ENCODE results near the gene NCCRP1. TPM values are rescaled to one million over a fixed set of nuclear protein-coding genes. Genes with fewer than 3 reads are reported as not detected.

Gene NCCRP1
- total RNA-seq, 1 experiment from 2014 or later = 0.46 TPM

DNA sequence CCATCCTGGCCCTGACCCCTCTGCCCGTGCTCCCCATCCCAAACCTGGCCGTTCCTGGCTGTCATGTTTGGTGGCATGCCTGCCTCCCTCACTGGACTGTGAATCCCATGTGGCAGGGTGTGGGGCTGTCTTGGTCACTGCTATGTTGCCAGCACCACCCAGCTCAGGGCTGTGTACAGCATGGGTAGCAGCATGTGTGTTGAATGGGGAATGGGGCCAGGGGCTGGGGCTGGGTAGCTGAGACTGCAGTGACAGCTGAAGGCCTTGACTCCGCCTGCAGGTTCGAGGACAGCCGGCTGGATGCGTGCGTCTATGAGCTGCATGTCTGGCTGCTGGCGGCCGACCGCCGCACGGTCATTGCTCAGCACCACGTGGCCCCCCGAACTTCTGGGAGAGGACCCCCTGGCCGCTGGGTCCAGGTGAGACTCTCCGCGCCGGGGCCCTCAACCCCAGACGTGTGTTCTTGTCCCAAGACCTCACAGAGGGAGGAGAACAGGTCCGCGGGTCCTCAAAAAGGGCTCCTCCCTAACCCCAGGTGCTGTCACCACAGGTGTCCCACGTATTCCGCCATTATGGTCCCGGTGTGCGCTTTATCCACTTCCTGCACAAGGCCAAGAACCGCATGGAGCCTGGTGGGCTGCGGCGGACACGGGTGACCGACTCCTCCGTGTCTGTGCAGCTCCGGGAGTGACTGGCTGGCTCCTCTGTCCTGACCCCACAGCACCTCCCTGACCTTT, 3.5 kb downstream of the NCCRP1 start:
- H3K4me3 ChIP-seq (ENCODE audit: low read depth in 2 of 2, low read length in 2 of 2) = no peak overlapping the region
- TF ChIP-seq SIN3A (IDR thresholded peaks at IDR 0.05; ENCODE audit: borderline replicate concordance, insufficient read depth, low read depth, low read length) (no peak), POLR2AphosphoS5 (IDR thresholded peaks at IDR 0.05; ENCODE audit: low read depth, low read length) (no peak), TCF7L2 (IDR thresholded peaks at IDR 0.05; ENCODE audit: low read depth, low read length) (no peak)
- TF ChIP-seq, protein P1, sequence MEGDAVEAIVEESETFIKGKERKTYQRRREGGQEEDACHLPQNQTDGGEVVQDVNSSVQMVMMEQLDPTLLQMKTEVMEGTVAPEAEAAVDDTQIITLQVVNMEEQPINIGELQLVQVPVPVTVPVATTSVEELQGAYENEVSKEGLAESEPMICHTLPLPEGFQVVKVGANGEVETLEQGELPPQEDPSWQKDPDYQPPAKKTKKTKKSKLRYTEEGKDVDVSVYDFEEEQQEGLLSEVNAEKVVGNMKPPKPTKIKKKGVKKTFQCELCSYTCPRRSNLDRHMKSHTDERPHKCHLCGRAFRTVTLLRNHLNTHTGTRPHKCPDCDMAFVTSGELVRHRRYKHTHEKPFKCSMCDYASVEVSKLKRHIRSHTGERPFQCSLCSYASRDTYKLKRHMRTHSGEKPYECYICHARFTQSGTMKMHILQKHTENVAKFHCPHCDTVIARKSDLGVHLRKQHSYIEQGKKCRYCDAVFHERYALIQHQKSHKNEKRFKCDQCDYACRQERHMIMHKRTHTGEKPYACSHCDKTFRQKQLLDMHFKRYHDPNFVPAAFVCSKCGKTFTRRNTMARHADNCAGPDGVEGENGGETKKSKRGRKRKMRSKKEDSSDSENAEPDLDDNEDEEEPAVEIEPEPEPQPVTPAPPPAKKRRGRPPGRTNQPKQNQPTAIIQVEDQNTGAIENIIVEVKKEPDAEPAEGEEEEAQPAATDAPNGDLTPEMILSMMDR (IDR thresholded peaks at IDR 0.05) = no peak
- TF ChIP-seq, protein P2, sequence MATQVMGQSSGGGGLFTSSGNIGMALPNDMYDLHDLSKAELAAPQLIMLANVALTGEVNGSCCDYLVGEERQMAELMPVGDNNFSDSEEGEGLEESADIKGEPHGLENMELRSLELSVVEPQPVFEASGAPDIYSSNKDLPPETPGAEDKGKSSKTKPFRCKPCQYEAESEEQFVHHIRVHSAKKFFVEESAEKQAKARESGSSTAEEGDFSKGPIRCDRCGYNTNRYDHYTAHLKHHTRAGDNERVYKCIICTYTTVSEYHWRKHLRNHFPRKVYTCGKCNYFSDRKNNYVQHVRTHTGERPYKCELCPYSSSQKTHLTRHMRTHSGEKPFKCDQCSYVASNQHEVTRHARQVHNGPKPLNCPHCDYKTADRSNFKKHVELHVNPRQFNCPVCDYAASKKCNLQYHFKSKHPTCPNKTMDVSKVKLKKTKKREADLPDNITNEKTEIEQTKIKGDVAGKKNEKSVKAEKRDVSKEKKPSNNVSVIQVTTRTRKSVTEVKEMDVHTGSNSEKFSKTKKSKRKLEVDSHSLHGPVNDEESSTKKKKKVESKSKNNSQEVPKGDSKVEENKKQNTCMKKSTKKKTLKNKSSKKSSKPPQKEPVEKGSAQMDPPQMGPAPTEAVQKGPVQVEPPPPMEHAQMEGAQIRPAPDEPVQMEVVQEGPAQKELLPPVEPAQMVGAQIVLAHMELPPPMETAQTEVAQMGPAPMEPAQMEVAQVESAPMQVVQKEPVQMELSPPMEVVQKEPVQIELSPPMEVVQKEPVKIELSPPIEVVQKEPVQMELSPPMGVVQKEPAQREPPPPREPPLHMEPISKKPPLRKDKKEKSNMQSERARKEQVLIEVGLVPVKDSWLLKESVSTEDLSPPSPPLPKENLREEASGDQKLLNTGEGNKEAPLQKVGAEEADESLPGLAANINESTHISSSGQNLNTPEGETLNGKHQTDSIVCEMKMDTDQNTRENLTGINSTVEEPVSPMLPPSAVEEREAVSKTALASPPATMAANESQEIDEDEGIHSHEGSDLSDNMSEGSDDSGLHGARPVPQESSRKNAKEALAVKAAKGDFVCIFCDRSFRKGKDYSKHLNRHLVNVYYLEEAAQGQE (IDR thresholded peaks at IDR 0.05; ENCODE audit: insufficient read depth in 1 of 2, low read depth in 2 of 2, low read length in 1 of 2) = no peak
- no peaks in the 10 kb centered on the region for H3K9me3 ChIP-seq (ENCODE audit: control insufficient read depth, insufficient read depth, low read depth, low read length)
- H3K27me3 ChIP-seq (ENCODE audit: control insufficient read depth, insufficient read depth, low read length) = peaks cover 3% of the 10 kb centered on the region; the same call in 1 of the 2 replicates
- H3K36me3 ChIP-seq (ENCODE audit: control insufficient read depth, insufficient read depth, low read length) = no peaks in the 10 kb centered on the region
- intact Hi-C loops (cut with micrococcal nuclease; ENCODE audit: unreplicated experiment) = no loop called here
- no TSS peak for BruUV-seq (replicated peaks)
- POLR2A ChIA-PET = interaction anchor here (0.7 to 1.0 kb wide), 2 partner anchors 12 to 14 kb away, joined by 4 to 7 read pairs; no protein-coding TSS in a partner anchor
- peaks cover 9% of the 10 kb centered on the region for H3K4me1 ChIP-seq (ENCODE audit: control insufficient read depth, insufficient read depth, low read length)
- CTCF ChIA-PET = interaction anchor here (1.1 to 1.2 kb wide), 2 partner anchors 23 to 123 kb away, joined by 3 to 12 read pairs; no protein-coding TSS in a partner anchor
- DNase-seq (ENCODE audit: low read depth, low spot score) (no peak), ATAC-seq (no peak)
- H3K27ac ChIP-seq (ENCODE audit: low read length) = no peak overlapping the region
- in situ Hi-C loops (cut with HindIII; ENCODE audit: low pct_unique_long_range_greater_than_20kb, low sequenced_read_pairs) = no loop called here

GRCh38 chr19:39200803-39201115, 4.0 kb downstream of the NCCRP1 start:
- no peak overlapping the region for H3K4me3 ChIP-seq (ENCODE audit: low read depth in 2 of 2, low read length in 2 of 2)
- H3K9me3 ChIP-seq (ENCODE audit: control insufficient read depth, insufficient read depth, low read depth, low read length) = no peaks in the 10 kb centered on the region
- H3K36me3 ChIP-seq (ENCODE audit: control insufficient read depth, insufficient read depth, low read length) = no peaks in the 10 kb centered on the region
- TF ChIP-seq, protein P2 (IDR thresholded peaks at IDR 0.05; ENCODE audit: insufficient read depth in 1 of 2, low read depth in 2 of 2, low read length in 1 of 2) = no peak
- ChIA-PET CTCF (interaction anchor here (0.6 to 1.1 kb wide), 2 partner anchors 78 to 122 kb away, joined by 3 to 12 read pairs; no protein-coding TSS in a partner anchor), POLR2A (no interaction called here)
- peaks cover 5% of the 10 kb centered on the region for H3K4me1 ChIP-seq (ENCODE audit: control insufficient read depth, insufficient read depth, low read length)
- peaks cover 3% of the 10 kb centered on the region; the same call in 1 of the 2 replicates for H3K27me3 ChIP-seq (ENCODE audit: control insufficient read depth, insufficient read depth, low read length)
- ATAC-seq (peak; percentile 2), DNase-seq (ENCODE audit: low read depth, low spot score) (no peak)
- in situ Hi-C loops (cut with HindIII; ENCODE audit: low pct_unique_long_range_greater_than_20kb, low sequenced_read_pairs) = no loop called here
- intact Hi-C loops (cut with micrococcal nuclease; ENCODE audit: unreplicated experiment) = no loop called here
- H3K27ac ChIP-seq (ENCODE audit: low read length) = no peak overlapping the region
- no TSS peak for BruUV-seq (replicated peaks)

All from Panc1 (cell line).